ENCODE results near the gene GTF2IRD1.

- TF ChIP-seq CTCF (conservative IDR thresholded peaks at IDR 0.05 in 1 of 2, IDR thresholded peaks at IDR 0.05 in 1 of 2; ENCODE audit: extremely low read depth in 1 of 2, insufficient read depth in 1 of 2, low read depth in 1 of 2, low read length in 2 of 2) (no peak), EZH2 (IDR thresholded peaks at IDR 0.05; ENCODE audit: borderline replicate concordance, low read length) (no peak)
Observed at GRCh38 chr7:74455928-74456327, 2.2 kb downstream of the GTF2IRD1 start.

Data from mammary epithelial cell (primary cell).